Spleen (tissue), 7 donors: ENCODE measurements around the gene CHST8.

ENCODE experiments used
- POLR2A ChIP-seq, 3 donors: fragments of 450-650 bp; IDR thresholded peaks; one replicate each; pipeline ENCODE4 v1.5.1; 2017; ENCODE audit warnings: antibody characterized with exemption in 3 of 3, mild to moderate bottlenecking in 1 of 3
- TF ChIP-seq, protein P1 (sequence below), 11 experiments: fragments of 200-600 bp in 7 of 11; fragments of 450-650 bp in 4 of 11; sonication (generic) in 4 of 11; IDR thresholded peaks in 8 of 11; conservative IDR thresholded peaks in 3 of 11; 1 replicate in 7 of 11; 2 replicates in 4 of 11; pipeline versions ENCODE4 v1.4.0 to v1.8.0; 2016 to 2021; ENCODE audit warnings: antibody characterized with exemption in 11 of 11, inconsistent platforms in 4 of 11, mild to moderate bottlenecking in 1 of 11
- donor health status: DM: no; HTN: no; CAD: no; lungs with moderate emphysema.
- donor health status: DM: no; HTN: no; CAD: no.
- donor health status: DM: no; HTN: no; CAD: no.

- TF ChIP-seq, protein P1, sequence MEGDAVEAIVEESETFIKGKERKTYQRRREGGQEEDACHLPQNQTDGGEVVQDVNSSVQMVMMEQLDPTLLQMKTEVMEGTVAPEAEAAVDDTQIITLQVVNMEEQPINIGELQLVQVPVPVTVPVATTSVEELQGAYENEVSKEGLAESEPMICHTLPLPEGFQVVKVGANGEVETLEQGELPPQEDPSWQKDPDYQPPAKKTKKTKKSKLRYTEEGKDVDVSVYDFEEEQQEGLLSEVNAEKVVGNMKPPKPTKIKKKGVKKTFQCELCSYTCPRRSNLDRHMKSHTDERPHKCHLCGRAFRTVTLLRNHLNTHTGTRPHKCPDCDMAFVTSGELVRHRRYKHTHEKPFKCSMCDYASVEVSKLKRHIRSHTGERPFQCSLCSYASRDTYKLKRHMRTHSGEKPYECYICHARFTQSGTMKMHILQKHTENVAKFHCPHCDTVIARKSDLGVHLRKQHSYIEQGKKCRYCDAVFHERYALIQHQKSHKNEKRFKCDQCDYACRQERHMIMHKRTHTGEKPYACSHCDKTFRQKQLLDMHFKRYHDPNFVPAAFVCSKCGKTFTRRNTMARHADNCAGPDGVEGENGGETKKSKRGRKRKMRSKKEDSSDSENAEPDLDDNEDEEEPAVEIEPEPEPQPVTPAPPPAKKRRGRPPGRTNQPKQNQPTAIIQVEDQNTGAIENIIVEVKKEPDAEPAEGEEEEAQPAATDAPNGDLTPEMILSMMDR (IDR thresholded peaks at IDR 0.05 in 8 of 11, conservative IDR thresholded peaks at IDR 0.05 in 3 of 11): no peak
- no peak for TF ChIP-seq POLR2A (IDR thresholded peaks at IDR 0.05)
Observed at GRCh38 chr19:33674626-33675367, 53.0 kb downstream of the CHST8 start.
